ENCODE measurements around the gene LRRC47. TPM values are rescaled to one million over a fixed set of nuclear protein-coding genes. Genes with fewer than 3 reads are reported as not detected.

The LRRC47 gene
- polyA plus RNA-seq, 4 donors = 16.8 to 44.3 (median 21.4) TPM

- peaks cover 0 to 1% (median 0%) of the 10 kb centered on the region in 3 donors for H3K4me1 ChIP-seq (ENCODE audit: control insufficient read depth in 3 of 3, insufficient read depth in 2 of 3, low read depth in 1 of 3, low read length in 2 of 3)
- 88 to 90% (median 90%) methylated on average over 11 of the region's 11 CpGs for WGBS, 3 donors
- FAIRE-seq (no peak), DNase-seq (no peak)
- peaks cover 0 to 6% of the 10 kb centered on the region in 2 donors for H3K9me3 ChIP-seq (ENCODE audit: control insufficient read depth in 2 of 2, insufficient read depth in 1 of 2, low read depth in 1 of 2, low read length in 1 of 2)
- H3K4me3 ChIP-seq (ENCODE audit: low read depth in 1 of 3, low read length in 3 of 3) = no peak overlapping the region
- H3K27ac ChIP-seq (ENCODE audit: low read depth in 1 of 3, low read length in 2 of 3) = no peak overlapping the region
- H3K36me3 ChIP-seq (ENCODE audit: control insufficient read depth in 3 of 3, insufficient read depth in 2 of 3, low read depth in 1 of 3, low read length in 3 of 3) = no peaks in the 10 kb centered on the region
- no peaks in the 10 kb centered on the region for H3K27me3 ChIP-seq (ENCODE audit: control insufficient read depth in 3 of 3, insufficient read depth in 3 of 3, low read length in 3 of 3)
These were observed 3.8 kb upstream of the LRRC47 start for GRCh38 chr1:3799976-3800685.

DNA sequence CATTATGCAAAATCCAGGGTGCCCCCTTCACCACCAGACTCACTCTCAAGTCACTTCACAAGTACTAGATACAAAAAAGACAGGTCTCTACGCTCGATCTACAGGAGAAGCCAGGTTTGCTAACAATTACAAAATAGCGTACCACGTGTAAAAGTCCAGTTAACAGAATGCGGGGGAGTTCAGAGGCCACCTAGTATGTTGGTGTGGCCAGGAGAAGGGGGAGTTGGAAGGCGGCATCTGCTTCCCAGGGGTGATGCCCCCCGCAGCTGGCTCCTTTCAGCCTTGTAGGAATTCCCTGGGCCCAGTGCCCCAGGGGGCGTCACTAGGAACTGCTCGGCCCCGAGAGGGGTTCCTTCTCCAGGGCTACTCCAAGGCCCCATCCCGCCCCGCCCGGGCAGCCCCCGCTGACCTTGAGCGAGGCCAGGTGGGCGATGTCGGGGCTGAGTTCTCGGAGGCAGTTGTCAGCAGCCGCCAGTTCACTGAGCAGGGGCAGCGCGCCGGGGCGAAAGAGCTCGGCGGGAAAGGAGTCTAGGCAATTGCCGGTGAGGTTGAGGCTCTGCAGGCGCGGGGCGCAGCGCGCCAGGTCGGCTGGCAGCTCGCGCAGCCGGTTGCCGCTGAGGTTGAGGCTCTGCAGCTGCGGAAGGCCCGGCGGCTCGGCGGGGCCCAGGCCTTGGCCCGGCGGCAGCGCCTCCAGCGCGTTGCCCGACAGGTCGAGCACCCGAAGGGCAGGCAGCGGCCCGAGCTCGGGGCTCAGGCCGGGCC lies 664 bp downstream of the LRRC47 start:
- peak overlapping the region; percentile 67 to 94 (median 69) for H3K4me3 ChIP-seq (ENCODE audit: low read depth in 1 of 3, low read length in 3 of 3)
- no peaks in the 10 kb centered on the region for H3K27me3 ChIP-seq (ENCODE audit: control insufficient read depth in 3 of 3, insufficient read depth in 3 of 3, low read length in 3 of 3)
- peaks cover 0 to 3% of the 10 kb centered on the region in 2 donors for H3K9me3 ChIP-seq (ENCODE audit: control insufficient read depth in 2 of 2, insufficient read depth in 1 of 2, low read depth in 1 of 2, low read length in 1 of 2)
- 1 to 4% (median 2%) methylated on average over 43 to 53 of the region's 53 CpGs for WGBS, 3 donors
- FAIRE-seq = no peak
- DNase-seq = peak in 1 of 2 donors; percentile 22
- peak overlapping the region in 1 of 3 donors; percentile 58 for H3K27ac ChIP-seq (ENCODE audit: low read depth in 1 of 3, low read length in 2 of 3)
- peaks cover 0 to 9% (median 0%) of the 10 kb centered on the region in 3 donors for H3K36me3 ChIP-seq (ENCODE audit: control insufficient read depth in 3 of 3, insufficient read depth in 2 of 3, low read depth in 1 of 3, low read length in 3 of 3)
- peaks cover 0 to 7% (median 0%) of the 10 kb centered on the region in 3 donors for H3K4me1 ChIP-seq (ENCODE audit: control insufficient read depth in 3 of 3, insufficient read depth in 2 of 3, low read depth in 1 of 3, low read length in 2 of 3)

- H3K27ac ChIP-seq (ENCODE audit: low read depth in 1 of 3, low read length in 2 of 3) = no peak overlapping the region
These were observed 5.3 kb downstream of the LRRC47 start for GRCh38 chr1:3790952-3791351.

GRCh38 chr1:3790500-3790923 lies 5.8 kb downstream of the LRRC47 start:
- peaks cover 3 to 58% (median 3%) of the 10 kb centered on the region in 3 donors for H3K36me3 ChIP-seq (ENCODE audit: control insufficient read depth in 3 of 3, insufficient read depth in 2 of 3, low read depth in 1 of 3, low read length in 3 of 3)
- no peaks in the 10 kb centered on the region for H3K9me3 ChIP-seq (ENCODE audit: control insufficient read depth in 2 of 2, insufficient read depth in 1 of 2, low read depth in 1 of 2, low read length in 1 of 2)
- FAIRE-seq (no peak), DNase-seq (no peak)
- H3K27ac ChIP-seq (ENCODE audit: low read depth in 1 of 3, low read length in 2 of 3) = no peak overlapping the region
- H3K4me1 ChIP-seq (ENCODE audit: control insufficient read depth in 3 of 3, insufficient read depth in 2 of 3, low read depth in 1 of 3, low read length in 2 of 3) = peaks cover 0 to 7% (median 0%) of the 10 kb centered on the region in 3 donors
- no peak overlapping the region for H3K4me3 ChIP-seq (ENCODE audit: low read depth in 1 of 3, low read length in 3 of 3)
- WGBS, 3 donors = 79 to 84% (median 82%) methylated on average over 12 of the region's 12 CpGs
- no peaks in the 10 kb centered on the region for H3K27me3 ChIP-seq (ENCODE audit: control insufficient read depth in 3 of 3, insufficient read depth in 3 of 3, low read length in 3 of 3)

More at GRCh38 chr1:3790952-3791351, 5.3 kb downstream of the LRRC47 start:
- FAIRE-seq (no peak), DNase-seq (no peak)
- 87 to 90% (median 90%) methylated on average over 18 of the region's 18 CpGs for WGBS, 3 donors
- H3K27me3 ChIP-seq (ENCODE audit: control insufficient read depth in 3 of 3, insufficient read depth in 3 of 3, low read length in 3 of 3) = no peaks in the 10 kb centered on the region
- H3K9me3 ChIP-seq (ENCODE audit: control insufficient read depth in 2 of 2, insufficient read depth in 1 of 2, low read depth in 1 of 2, low read length in 1 of 2) = no peaks in the 10 kb centered on the region
- no peak overlapping the region for H3K4me3 ChIP-seq (ENCODE audit: low read depth in 1 of 3, low read length in 3 of 3)
- H3K36me3 ChIP-seq (ENCODE audit: control insufficient read depth in 3 of 3, insufficient read depth in 2 of 3, low read depth in 1 of 3, low read length in 3 of 3) = peaks cover 3 to 55% (median 3%) of the 10 kb centered on the region in 3 donors
- H3K4me1 ChIP-seq (ENCODE audit: control insufficient read depth in 3 of 3, insufficient read depth in 2 of 3, low read depth in 1 of 3, low read length in 2 of 3) = peaks cover 0 to 7% (median 0%) of the 10 kb centered on the region in 3 donors

DNA sequence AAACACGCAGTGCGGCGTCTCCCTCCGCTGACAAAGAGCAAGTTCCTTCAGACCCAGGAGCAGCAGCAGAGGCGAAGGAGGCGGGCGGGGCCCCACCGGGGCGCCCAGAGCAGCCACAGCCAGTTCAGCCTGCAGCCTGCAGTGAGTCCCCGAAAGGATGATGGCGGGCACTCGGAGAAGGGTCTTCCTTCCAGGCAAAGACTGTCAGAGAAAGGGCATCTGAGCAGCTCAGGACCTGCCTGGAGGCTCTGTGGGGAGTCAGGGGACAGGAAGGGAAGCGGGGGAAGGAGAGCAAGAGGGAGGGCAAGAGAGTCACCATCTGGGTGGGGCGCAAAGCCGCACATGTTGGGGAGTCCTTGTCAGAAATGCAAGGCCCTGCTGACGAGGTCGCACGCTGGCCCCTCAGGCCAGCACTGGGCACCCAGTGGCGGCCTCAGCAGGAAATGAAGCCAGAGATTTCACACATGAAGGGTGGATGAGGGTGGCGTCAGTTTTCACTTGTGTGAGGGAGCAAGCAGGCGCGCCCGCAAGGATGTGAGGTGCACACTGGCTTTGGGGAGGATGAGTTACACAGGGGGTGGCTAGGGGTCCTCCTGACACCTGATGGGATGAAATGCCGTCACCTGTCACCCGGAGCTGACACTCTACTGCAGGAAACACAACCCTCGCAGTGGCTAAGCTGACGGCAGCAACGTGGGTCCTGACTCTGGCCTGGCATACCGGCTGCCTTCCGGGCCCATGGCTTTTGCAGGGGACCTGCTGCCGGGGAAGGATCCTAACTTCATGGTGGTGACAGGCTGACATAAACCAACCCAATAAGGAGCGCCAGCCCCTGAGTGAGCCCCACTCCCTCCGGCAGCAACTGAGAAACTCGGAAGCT lies 6.6 kb downstream of the LRRC47 start:
- H3K4me3 ChIP-seq (ENCODE audit: low read depth in 1 of 3, low read length in 3 of 3) = no peak overlapping the region
- peaks cover 5 to 67% (median 5%) of the 10 kb centered on the region in 3 donors for H3K36me3 ChIP-seq (ENCODE audit: control insufficient read depth in 3 of 3, insufficient read depth in 2 of 3, low read depth in 1 of 3, low read length in 3 of 3)
- DNase-seq (no peak), FAIRE-seq (no peak)
- no peaks in the 10 kb centered on the region for H3K27me3 ChIP-seq (ENCODE audit: control insufficient read depth in 3 of 3, insufficient read depth in 3 of 3, low read length in 3 of 3)
- H3K4me1 ChIP-seq (ENCODE audit: control insufficient read depth in 3 of 3, insufficient read depth in 2 of 3, low read depth in 1 of 3, low read length in 2 of 3) = peaks cover 0 to 1% (median 0%) of the 10 kb centered on the region in 3 donors
- 88 to 94% (median 91%) methylated on average over 30 to 34 of the region's 34 CpGs for WGBS, 3 donors
- H3K9me3 ChIP-seq (ENCODE audit: control insufficient read depth in 2 of 2, insufficient read depth in 1 of 2, low read depth in 1 of 2, low read length in 1 of 2) = no peaks in the 10 kb centered on the region
- no peak overlapping the region for H3K27ac ChIP-seq (ENCODE audit: low read depth in 1 of 3, low read length in 2 of 3)

DNA sequence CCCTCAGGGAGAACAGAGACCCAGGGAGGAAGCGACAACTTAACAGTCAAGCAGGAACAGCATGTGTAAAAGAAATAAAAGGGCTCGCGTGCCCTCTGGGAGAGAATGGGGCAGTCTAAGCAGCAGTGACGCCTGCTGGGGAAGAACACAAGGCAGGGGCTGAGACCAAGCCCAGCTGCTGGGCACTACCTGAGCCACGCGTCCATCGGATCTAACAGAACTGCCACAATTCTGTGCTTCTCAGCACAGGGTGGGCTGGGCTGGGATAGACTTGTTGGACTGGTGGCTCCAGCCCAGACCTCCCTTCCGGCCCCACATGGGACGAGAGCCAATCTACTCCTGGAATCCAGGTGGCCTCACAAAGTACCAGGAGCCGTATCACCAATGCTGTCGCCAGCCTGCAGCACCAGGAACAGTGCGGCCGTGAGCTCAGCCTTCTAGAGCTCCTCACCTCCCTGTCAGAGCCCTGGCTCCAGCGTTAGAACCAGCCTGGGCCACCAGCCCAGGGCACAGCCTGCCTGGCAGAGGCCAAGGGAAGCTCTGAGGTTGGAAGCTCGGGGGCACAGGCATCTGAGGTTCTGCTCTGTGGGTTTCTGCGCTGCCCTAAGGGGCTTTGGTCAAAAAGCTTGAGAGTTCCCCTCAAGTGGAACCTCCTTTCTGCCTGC lies 7.4 kb downstream of the LRRC47 start:
- Histone ChIP-seq H3K27ac (ENCODE audit: low read depth in 1 of 3, low read length in 2 of 3) (no peak overlapping the region), H3K36me3 (ENCODE audit: control insufficient read depth in 3 of 3, insufficient read depth in 2 of 3, low read depth in 1 of 3, low read length in 3 of 3) (peaks cover 5 to 74% (median 5%) of the 10 kb centered on the region in 3 donors), H3K4me3 (ENCODE audit: low read depth in 1 of 3, low read length in 3 of 3) (no peak overlapping the region), H3K27me3 (ENCODE audit: control insufficient read depth in 3 of 3, insufficient read depth in 3 of 3, low read length in 3 of 3) (no peaks in the 10 kb centered on the region), H3K4me1 (ENCODE audit: control insufficient read depth in 3 of 3, insufficient read depth in 2 of 3, low read depth in 1 of 3, low read length in 2 of 3) (no peaks in the 10 kb centered on the region), H3K9me3 (ENCODE audit: control insufficient read depth in 2 of 2, insufficient read depth in 1 of 2, low read depth in 1 of 2, low read length in 1 of 2) (no peaks in the 10 kb centered on the region)
- DNase-seq = no peak
- WGBS, 3 donors = 89 to 93% (median 89%) methylated on average over 13 to 16 of the region's 16 CpGs
- FAIRE-seq = no peak

DNA sequence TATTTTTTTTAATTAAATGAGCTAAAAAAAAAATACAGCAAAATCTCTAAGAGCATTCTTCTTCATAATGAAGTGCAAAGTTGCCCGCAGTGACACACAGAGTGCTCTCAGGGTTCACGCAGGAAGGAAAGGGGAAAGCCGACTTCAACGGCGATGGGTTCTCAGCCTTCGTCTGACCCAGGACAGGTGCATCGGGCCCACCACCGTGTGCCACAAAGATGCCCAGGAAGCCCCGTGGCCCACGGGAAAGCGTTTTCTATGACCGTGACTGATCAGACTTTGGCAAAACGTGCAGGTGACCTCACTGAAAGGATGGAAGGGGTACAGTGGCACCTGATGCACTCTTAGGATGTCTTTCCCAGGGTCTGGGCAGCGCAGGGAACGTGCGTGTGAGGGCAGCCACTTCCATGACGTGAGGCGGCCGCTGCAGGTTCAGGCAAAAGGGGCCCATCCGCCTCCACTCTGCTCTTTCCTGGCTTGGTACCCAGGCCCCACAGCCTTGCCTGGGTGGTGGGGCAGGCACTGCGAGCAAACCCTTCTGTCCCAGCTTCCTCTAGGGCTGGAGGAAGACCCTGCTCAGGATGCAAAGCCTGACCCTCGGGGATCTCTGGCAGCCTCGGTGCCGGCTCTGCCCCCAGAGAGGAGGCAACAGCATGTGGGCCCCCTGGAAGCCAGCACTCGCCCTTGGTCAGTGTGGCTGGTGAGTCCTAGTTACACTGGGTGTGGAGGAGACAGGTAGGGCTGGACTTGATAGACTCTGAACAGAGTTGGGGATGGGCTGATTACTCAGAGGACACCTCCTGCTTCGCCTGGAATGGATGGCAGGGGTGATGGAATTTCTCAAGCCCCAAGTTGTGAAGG lies 8.3 kb downstream of the LRRC47 start:
- WGBS, 3 donors = 89 to 92% (median 90%) methylated on average over 26 of the region's 26 CpGs
- no peak for FAIRE-seq

More for the DNA sequence above, 8.3 kb downstream of the LRRC47 start:
- no peak for DNase-seq
- H3K9me3 ChIP-seq (ENCODE audit: control insufficient read depth in 2 of 2, insufficient read depth in 1 of 2, low read depth in 1 of 2, low read length in 1 of 2) = no peaks in the 10 kb centered on the region
- H3K27me3 ChIP-seq (ENCODE audit: control insufficient read depth in 3 of 3, insufficient read depth in 3 of 3, low read length in 3 of 3) = no peaks in the 10 kb centered on the region
- no peak overlapping the region for H3K27ac ChIP-seq (ENCODE audit: low read depth in 1 of 3, low read length in 2 of 3)
- no peak overlapping the region for H3K4me3 ChIP-seq (ENCODE audit: low read depth in 1 of 3, low read length in 3 of 3)
- peaks cover 6 to 78% (median 7%) of the 10 kb centered on the region in 3 donors for H3K36me3 ChIP-seq (ENCODE audit: control insufficient read depth in 3 of 3, insufficient read depth in 2 of 3, low read depth in 1 of 3, low read length in 3 of 3)
- H3K4me1 ChIP-seq (ENCODE audit: control insufficient read depth in 3 of 3, insufficient read depth in 2 of 3, low read depth in 1 of 3, low read length in 2 of 3) = no peaks in the 10 kb centered on the region

All from small intestine (tissue), 7 donors.